GM19438 (cell line): Measurements from ENCODE around the gene COL4A5.
"Not testable (repeated sequence)": the region's sequence is repeated elsewhere in the genome, so short reads cannot be mapped to it uniquely, and the experiment has no call there.

ENCODE experiments used
- ATAC-seq: cut with Tn5 transposase; IDR thresholded peaks from one replicate; pipeline ENCODE4 v1.9.1; 2021; ENCODE audit warnings: low read depth; ENCODE audit not compliant: unreplicated experiment

The COL4A5 gene

DNA sequence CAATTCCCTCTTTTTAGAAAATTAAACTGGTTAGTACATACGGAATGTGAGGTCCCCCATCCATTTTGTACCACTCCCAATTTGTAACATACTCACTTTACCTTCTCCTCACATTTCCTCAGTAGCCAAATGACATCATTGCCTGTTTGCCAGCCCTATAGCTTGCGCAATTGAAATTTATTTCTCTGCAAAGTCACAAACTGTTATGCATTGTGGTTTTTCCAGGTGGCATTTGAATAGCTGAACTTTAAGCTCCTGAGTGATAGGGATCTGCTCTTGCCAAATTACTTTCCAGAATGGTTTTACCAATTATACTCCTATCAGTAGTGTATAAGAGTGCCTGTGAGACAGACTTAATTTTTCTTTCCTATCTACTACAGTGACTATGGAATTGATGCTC lies 7.7 kb downstream of the COL4A5 start:
- ATAC-seq = no peak

DNA sequence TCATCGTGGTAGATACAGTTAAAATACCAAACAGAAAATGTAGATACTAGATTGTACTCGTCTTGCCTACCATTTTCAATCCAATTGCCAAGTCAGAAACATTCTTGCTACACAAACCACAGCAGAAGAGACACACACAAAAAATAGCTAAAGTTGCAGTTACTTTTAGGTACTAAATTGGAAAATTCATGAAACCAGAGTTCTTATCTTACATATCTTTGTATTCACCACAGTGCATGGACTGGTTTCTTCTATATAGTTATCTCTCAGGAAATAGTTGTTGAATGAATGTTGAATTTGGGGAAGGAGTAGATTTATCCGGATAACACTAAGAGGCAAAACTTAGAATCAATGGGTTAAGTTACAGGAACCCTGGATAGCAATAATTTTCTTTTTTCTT lies 14.2 kb downstream of the COL4A5 start:
- no peak for ATAC-seq

GRCh38 chrX:108456971-108457477 lies 17.4 kb downstream of the COL4A5 start:
- ATAC-seq = no peak

DNA sequence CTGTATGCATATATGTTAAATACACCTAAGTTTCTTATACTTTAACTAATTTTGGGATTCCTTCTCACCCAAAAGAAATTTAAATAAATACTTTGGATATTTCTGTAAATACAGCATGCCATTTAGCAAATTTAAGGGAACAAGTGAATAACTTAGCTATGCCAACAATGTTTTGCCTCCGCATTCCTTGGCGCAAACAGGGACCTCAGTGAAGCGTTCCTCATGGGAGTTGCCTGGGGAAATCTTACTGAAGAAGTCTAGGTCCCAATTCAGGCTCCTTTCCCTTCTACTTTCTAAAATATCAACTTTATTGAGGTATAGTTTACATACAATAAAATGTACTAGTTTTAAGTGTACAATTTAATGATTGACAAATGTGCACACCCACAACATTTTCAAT lies 25.0 kb downstream of the COL4A5 start:
- ATAC-seq = no peak

DNA sequence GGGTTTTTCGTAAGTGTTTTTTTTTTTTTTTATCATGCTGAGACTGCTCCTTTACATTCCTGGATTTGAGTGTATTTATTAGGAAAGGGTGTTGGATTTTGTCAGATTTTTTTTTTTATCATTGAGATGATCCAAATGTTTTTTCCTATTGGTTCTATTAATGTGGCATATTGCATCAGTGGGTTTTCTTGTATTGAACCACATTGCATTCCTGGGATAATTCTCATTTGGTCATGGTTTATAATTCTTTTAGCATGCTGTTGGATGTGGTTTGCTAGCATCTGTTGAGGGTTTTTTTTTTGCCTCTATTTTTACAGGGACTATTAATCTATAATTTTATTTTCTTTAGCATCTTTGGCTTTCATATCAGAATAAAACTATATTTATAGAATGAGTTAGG lies 28.8 kb downstream of the COL4A5 start:
- no peak for ATAC-seq

DNA sequence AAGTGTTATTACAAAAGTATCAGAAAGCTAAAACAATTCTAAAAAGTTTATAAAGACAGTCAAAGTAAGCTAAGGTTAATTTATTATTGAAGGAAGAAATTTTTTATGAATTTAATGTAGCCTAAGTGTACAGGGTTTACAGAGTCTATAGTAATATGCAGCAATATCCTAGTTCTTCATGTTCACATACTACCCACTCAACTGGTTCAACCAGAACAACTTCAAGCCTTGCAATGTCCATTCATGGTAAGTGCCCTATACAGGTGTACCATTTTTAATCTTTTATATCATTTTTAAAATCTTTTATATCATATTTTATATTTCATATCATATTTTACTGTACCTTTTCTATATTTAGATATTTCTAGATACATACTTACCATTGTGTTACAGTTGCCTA lies 34.3 kb downstream of the COL4A5 start:
- ATAC-seq = no peak

DNA sequence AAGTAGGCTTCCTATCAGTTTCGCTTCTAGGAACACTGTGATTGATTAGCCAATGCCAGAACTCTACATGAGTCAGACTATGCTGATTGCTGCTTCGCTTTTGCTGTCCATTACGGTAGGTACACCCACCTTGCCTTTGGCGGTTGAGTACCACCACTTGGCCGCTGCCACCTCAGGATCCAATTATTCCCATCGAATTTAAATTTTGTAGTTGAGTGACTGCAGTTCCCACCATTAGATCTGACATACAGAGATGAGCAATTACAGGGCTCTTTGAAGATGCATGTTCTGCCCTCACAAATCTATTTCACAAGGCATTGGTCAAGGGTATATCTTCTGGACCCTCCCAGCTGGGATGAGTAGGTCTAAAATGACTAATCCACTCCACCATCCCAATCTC lies 41.9 kb downstream of the COL4A5 start:
- not testable (repeated sequence) for ATAC-seq

- no peak for ATAC-seq
Measured at GRCh38 chrX:108484251-108484650, 44.6 kb downstream of the COL4A5 start.

DNA sequence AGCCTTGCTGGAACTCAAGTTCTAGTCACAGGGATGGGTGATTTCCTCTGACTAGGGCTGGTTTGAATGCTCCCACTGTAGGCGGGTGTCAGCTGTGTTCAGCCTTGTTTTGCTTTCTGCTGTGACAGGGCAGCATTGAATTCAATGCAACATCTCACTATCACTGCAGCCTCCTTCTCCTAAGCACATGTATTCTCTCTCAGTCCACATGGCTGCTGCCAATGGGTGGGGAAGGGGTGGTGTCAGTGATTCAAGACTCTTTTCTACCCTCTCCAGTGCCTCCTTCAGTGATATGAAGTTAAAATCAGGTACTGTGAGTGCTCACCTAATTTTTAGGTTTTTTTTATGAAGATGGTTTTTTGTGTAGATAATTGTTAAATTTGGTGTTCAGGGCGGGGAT lies 46.3 kb downstream of the COL4A5 start:
- no peak for ATAC-seq

- no peak for ATAC-seq
Measured at GRCh38 chrX:108494406-108495090, 54.9 kb downstream of the COL4A5 start.

- ATAC-seq = no peak
Measured at GRCh38 chrX:108511721-108512120, 72.1 kb downstream of the COL4A5 start.

GRCh38 chrX:108516184-108516583 lies 76.5 kb downstream of the COL4A5 start:
- no peak for ATAC-seq

- ATAC-seq = no peak
Measured at GRCh38 chrX:108527724-108528123, 88.1 kb downstream of the COL4A5 start.

DNA sequence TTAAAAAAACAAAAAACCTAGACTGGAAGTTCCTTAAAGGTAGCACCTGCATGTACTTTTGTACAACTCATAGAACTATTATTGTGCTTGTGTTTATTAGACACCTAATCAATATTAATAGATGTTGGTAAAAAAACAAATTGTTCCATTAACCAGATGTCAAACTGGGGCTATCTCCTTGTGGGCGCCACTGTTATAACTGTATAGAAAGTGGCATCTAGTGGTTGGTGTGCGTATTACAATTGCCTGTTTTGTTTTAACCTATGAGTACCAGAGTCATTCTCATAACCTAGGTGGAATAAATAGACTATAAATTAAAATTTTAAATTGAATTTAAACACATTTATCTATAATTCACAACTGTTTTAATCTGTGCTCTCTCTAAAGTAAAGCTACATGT lies 97.4 kb downstream of the COL4A5 start:
- peak; percentile 87 for ATAC-seq

GRCh38 chrX:108541286-108541685 lies 101.6 kb downstream of the COL4A5 start:
- ATAC-seq = no peak

DNA sequence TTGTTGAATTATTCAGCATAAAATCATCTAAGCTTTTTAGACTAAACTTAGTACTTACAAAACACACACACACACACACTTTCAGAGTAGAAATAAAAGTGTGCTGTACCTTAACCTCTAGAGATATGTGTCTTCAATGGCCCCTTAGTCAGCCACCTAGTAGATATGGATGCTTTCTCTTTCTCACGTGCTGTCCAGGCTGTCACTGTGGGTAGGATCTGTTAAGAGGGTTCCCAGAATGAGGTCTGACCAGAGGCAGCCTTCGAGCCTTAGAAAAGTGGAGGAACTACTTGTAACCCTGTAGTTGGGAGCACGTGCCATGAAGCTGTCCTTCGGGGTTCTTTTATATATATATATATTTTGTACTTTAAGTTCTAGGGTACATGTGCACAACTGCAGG lies 117.9 kb downstream of the COL4A5 start:
- ATAC-seq = no peak

DNA sequence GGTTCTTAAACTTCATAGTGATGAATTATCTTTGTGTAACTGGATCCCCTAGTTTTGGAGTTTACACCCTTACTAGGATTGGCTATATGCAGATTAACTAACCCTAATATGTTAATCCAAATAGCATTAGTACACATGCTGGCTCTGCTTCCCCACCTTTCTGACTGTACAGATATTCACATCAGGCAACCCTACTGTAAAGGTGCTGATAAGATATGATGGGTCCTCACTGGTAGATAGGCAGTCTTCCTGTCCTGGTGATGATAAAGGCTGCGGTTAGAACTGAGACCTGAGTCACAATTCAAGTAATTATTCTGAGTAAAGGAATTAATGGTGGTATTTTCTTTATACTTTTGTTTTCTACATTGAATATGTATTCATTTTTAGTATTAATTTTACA lies 118.6 kb downstream of the COL4A5 start:
- no peak for ATAC-seq

- ATAC-seq = no peak
Measured at GRCh38 chrX:108573136-108573535, 133.5 kb downstream of the COL4A5 start.

DNA sequence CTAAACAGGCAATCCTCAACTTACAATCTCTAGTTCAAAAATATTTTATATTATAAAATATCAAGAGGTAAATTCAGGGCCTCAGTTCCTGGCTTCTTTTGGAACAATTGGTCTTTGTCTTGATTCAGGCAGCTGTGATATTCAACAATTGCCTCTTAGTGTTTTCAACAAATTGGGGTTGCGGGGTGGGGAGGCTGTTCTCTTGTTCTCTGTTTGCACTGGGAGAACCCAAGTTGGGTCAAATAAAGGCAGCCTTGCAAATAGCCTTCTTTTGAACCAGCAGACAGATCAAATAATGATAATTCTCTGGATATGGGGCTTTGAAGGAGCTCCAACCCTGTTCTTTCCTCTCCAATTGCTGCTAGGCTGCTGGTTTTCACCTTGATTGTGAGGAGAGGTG lies 142.5 kb downstream of the COL4A5 start:
- no peak for ATAC-seq

DNA sequence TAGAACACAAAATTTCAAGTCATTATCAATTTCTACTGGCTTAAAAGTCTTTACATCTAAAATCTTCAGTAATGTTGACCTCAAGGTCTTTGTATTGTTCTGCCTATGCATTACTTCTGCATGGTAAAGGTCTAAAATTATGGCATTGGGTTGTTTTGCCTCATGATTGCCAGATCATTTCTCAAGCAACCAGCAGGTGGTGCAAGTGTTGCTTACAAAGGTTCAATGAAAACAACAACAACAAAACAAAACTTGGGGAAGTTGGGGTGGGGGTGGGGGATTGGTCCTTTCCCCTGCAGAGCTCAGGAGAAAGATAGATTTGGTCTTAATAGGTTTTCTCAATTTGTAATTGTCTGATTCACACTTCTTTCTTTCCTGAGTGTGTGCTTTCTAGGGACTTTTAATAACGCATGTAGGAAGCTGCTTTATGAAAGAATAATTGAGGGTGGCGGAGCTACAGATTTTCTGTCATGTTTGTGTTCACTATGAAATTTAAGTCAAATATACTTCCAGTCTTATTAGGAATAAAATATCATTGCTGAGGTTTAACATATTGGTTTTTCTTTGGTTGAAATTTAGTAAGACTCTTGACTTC lies 145.1 kb downstream of the COL4A5 start:
- no peak for ATAC-seq

GRCh38 chrX:108590496-108590895 lies 150.9 kb downstream of the COL4A5 start:
- no peak for ATAC-seq

GRCh38 chrX:108601276-108601675 lies 161.6 kb downstream of the COL4A5 start:
- ATAC-seq = no peak
